HCT116 (cell line): ENCODE data around the gene CPNE9. TPM values are rescaled to one million over a fixed set of nuclear protein-coding genes. Genes with fewer than 3 reads are reported as not detected.

Experiments
- ATAC-seq: fragments of 200-7000 bp; cut with Tn5 transposase; 2 replicates; pipeline ENCODE4 v1.9.1; 2020; ENCODE audit warnings: mild to moderate bottlenecking, moderate library complexity
- BruUV-seq: library from RNA; stranded (reverse); fragments of 400-500 nt; replicated peaks from 2 replicates; lab custom pipeline; 2021; lab: Mats Ljungman, UMichigan
- CTCF ChIA-PET: fragments of 300-600 bp; sonication (Branson Sonifier 250); formaldehyde crosslinking; loops from one replicate; lab custom pipeline; 2021; ENCODE audit warnings: antibody characterized with exemption; lab: Charles Lee
- POLR2A ChIA-PET: fragments of 300-600, 350-600 bp; sonication (Branson Sonifier 250); formaldehyde crosslinking; loops from one replicate; lab custom pipeline; 2021; ENCODE audit warnings: antibody characterized with exemption; lab: Charles Lee
- RAD21 ChIA-PET, 2 experiments: fragments of 300-600 bp; sonication (Branson Sonifier 250); formaldehyde crosslinking; loops; one replicate each; lab custom pipeline; 2023; ENCODE audit warnings: low total read pairs in 2 of 2; ENCODE audit not compliant: uncharacterized antibody in 2 of 2, unreplicated experiment in 2 of 2, low non-redundant PET in 1 of 2; lab: Charles Lee
- DNase-seq: peaks from one replicate; pipeline ENCODE4 v3.0.0-alpha.2; 2010; ENCODE audit warnings: low read depth, low spot score
- H2AFZ ChIP-seq: fragments of 200-600 bp; shearing (Covaris generic), sonication (generic); 2 replicates; pipeline ENCODE4 v1.6.1; 2017; ENCODE audit warnings: low read depth, mixed run types, mixed read lengths, antibody characterized with exemption, low read length; ENCODE audit not compliant: poor library complexity, severe bottlenecking
- H3K27ac ChIP-seq: 2 replicates; pipeline ENCODE4 v1.5.1; 2012; ENCODE audit warnings: low read depth, low read length
- H3K27me3 ChIP-seq: fragments of 200-600 bp; sonication (generic); 2 replicates; pipeline ENCODE4 v1.6.1; 2016; ENCODE audit warnings: mixed run types, low read length, mixed read lengths; ENCODE audit not compliant: insufficient read depth
- H3K36me3 ChIP-seq, 2 experiments: fragments of 200-500 bp in 1 of 2; fragments of 200-600 bp in 1 of 2; sonication (Bioruptor generic) in 1 of 2; sonication (generic) in 1 of 2; 2 replicates each; pipeline versions ENCODE4 v1.5.1 to v1.6.1; 2014 to 2016; ENCODE audit warnings: low read length in 2 of 2, inconsistent platforms in 1 of 2, mixed read lengths in 1 of 2, mixed run types in 1 of 2; ENCODE audit not compliant: insufficient read depth in 2 of 2, control insufficient read depth in 1 of 2
- H3K4me1 ChIP-seq, 2 experiments: fragments of 200-600 bp in 1 of 2; sonication (generic) in 1 of 2; 2 replicates each; pipeline versions ENCODE4 v1.5.1 to v1.6.1; 2012 to 2017; ENCODE audit warnings: low read length in 2 of 2, inconsistent platforms in 1 of 2, mild to moderate bottlenecking in 1 of 2, mixed read lengths in 1 of 2, mixed run types in 1 of 2, moderate library complexity in 1 of 2; ENCODE audit not compliant: insufficient read depth in 2 of 2, control insufficient read depth in 1 of 2
- H3K4me2 ChIP-seq: fragments of 200-600 bp; sonication (generic); 2 replicates; pipeline ENCODE4 v1.6.1; 2017; ENCODE audit warnings: mixed run types, low read length, mixed read lengths
- H3K4me3 ChIP-seq, 2 experiments: fragments of 200-600 bp in 1 of 2; sonication (generic) in 1 of 2; replicated peaks in 1 of 2; 2 replicates each; pipeline ENCODE4 v1.5.1; 2011 to 2016; ENCODE audit warnings: low read length in 2 of 2, control low read depth in 1 of 2, low read depth in 1 of 2, mild to moderate bottlenecking in 1 of 2, mixed read lengths in 1 of 2, mixed run types in 1 of 2
- H3K79me2 ChIP-seq: fragments of 200-600 bp; sonication (generic); 2 replicates; pipeline ENCODE4 v1.6.1; 2017; ENCODE audit warnings: mild to moderate bottlenecking, mixed run types, low read length, moderate library complexity, mixed read lengths; ENCODE audit not compliant: insufficient read depth
- H3K9ac ChIP-seq: fragments of 200-600 bp; sonication (generic); 2 replicates; pipeline ENCODE4 v1.6.1; 2016; ENCODE audit warnings: low read length, mixed read lengths
- H3K9me2 ChIP-seq: fragments of 200-600 bp; sonication (generic), shearing (Covaris generic); 2 replicates; pipeline ENCODE4 v1.6.1; 2017; ENCODE audit warnings: mixed run types, mild to moderate bottlenecking, moderate library complexity; ENCODE audit not compliant: insufficient read depth
- H3K9me3 ChIP-seq, 2 experiments: fragments of 200-500 bp in 1 of 2; fragments of 200-600 bp in 1 of 2; sonication (Bioruptor generic) in 1 of 2; sonication (generic) in 1 of 2; 2 replicates each; pipeline ENCODE4 v1.6.1; 2014 to 2017; ENCODE audit warnings: low read length in 2 of 2, mixed read lengths in 2 of 2, inconsistent platforms in 1 of 2, low read depth in 1 of 2, mild to moderate bottlenecking in 1 of 2, mixed run types in 1 of 2, moderate library complexity in 1 of 2; ENCODE audit not compliant: control insufficient read depth in 1 of 2, insufficient read depth in 1 of 2
- H4K20me1 ChIP-seq: fragments of 200-600 bp; sonication (generic), shearing (Covaris generic); 2 replicates; pipeline ENCODE4 v1.6.1; 2017; ENCODE audit warnings: mixed run types, mild to moderate bottlenecking, moderate library complexity; ENCODE audit not compliant: insufficient read depth
- CEBPB ChIP-seq: IDR thresholded peaks from 2 replicates; pipeline ENCODE4 v1.6.1; 2012; ENCODE audit warnings: low read depth
- EGR1 ChIP-seq: IDR thresholded peaks from 2 replicates; pipeline ENCODE4 v1.6.1; 2012; ENCODE audit warnings: low read depth
- ELF1 ChIP-seq: IDR thresholded peaks from 2 replicates; pipeline ENCODE4 v1.6.1; 2012; ENCODE audit warnings: low read depth, borderline replicate concordance
- EZH2 ChIP-seq: fragments of 200-600 bp; sonication (generic); IDR thresholded peaks from 2 replicates; pipeline ENCODE4 v1.6.1; 2017; ENCODE audit warnings: antibody characterized with exemption, mixed run types
- EZH2phosphoT487 ChIP-seq: fragments of 200-600 bp; IDR thresholded peaks from 2 replicates; pipeline ENCODE4 v1.6.1; 2018; ENCODE audit warnings: antibody characterized with exemption, borderline replicate concordance
- FOSL1 ChIP-seq: IDR thresholded peaks from 2 replicates; pipeline ENCODE4 v1.6.1; 2012; ENCODE audit warnings: low read depth
- POLR2A ChIP-seq: IDR thresholded peaks from 2 replicates; pipeline ENCODE4 v1.7.0; 2011; ENCODE audit warnings: borderline replicate concordance; ENCODE audit not compliant: insufficient read depth, insufficient read length; ENCODE audit errors: extremely low read depth
- RAD21 ChIP-seq: IDR thresholded peaks from 2 replicates; pipeline ENCODE4 v1.6.1; 2012; ENCODE audit warnings: low read depth, mild to moderate bottlenecking
- SIN3A ChIP-seq: IDR thresholded peaks from 2 replicates; pipeline ENCODE4 v1.6.1; 2012; ENCODE audit warnings: low read depth
- TCF7L2 ChIP-seq: IDR thresholded peaks from 2 replicates; pipeline ENCODE4 v1.7.0; 2011; ENCODE audit warnings: borderline replicate concordance, inconsistent platforms; ENCODE audit not compliant: insufficient read depth, insufficient read length; ENCODE audit errors: extremely low read depth
- YY1 ChIP-seq: IDR thresholded peaks from 2 replicates; pipeline ENCODE4 v1.6.1; 2011; ENCODE audit warnings: low read length, low read depth, moderate library complexity, mild to moderate bottlenecking; ENCODE audit not compliant: insufficient replicate concordance; ENCODE audit errors: extremely low read depth
- ZFX ChIP-seq: fragments of 450-650 bp; IDR thresholded peaks from 2 replicates; pipeline ENCODE4 v1.6.1; 2017
- intact Hi-C: fragments of 100-400 bp; cut with micrococcal nuclease; formaldehyde crosslinking; loops from 2 replicates; pipeline ENCODE4 v1.10.0; 2022
- total RNA-seq: library from RNA; stranded (reverse); gene quantifications from one replicate; pipeline ENCODE4 v1.2.1, GENCODE V29; 2021; ENCODE audit not compliant: unreplicated experiment
- TF ChIP-seq, protein P1 (sequence below): IDR thresholded peaks from 2 replicates; pipeline ENCODE4 v1.6.1; 2011; ENCODE audit warnings: mild to moderate bottlenecking, low read length, moderate library complexity; ENCODE audit not compliant: insufficient replicate concordance; ENCODE audit errors: extremely low read depth

CPNE9 gene
- total RNA-seq, 1 experiment from 2014 or later: 0.98 TPM

- peaks cover 0 to 7% of the 10 kb centered on the region in 2 experiments; a peak in 1 of 4 replicates for H3K36me3 ChIP-seq
- H2AFZ ChIP-seq: no peak overlapping the region
- intact Hi-C loops: no loop called here
- ChIA-PET CTCF (no interaction called here), POLR2A (no interaction called here), RAD21 (no interaction called here)
- H3K27ac ChIP-seq: no peak overlapping the region
- TF ChIP-seq, protein P1, sequence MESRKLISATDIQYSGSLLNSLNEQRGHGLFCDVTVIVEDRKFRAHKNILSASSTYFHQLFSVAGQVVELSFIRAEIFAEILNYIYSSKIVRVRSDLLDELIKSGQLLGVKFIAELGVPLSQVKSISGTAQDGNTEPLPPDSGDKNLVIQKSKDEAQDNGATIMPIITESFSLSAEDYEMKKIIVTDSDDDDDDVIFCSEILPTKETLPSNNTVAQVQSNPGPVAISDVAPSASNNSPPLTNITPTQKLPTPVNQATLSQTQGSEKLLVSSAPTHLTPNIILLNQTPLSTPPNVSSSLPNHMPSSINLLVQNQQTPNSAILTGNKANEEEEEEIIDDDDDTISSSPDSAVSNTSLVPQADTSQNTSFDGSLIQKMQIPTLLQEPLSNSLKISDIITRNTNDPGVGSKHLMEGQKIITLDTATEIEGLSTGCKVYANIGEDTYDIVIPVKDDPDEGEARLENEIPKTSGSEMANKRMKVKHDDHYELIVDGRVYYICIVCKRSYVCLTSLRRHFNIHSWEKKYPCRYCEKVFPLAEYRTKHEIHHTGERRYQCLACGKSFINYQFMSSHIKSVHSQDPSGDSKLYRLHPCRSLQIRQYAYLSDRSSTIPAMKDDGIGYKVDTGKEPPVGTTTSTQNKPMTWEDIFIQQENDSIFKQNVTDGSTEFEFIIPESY: no peak
- no peak for TF ChIP-seq TCF7L2
- TF ChIP-seq POLR2A: no peak
- TF ChIP-seq ZFX: no peak
- no peak for TF ChIP-seq FOSL1
- TF ChIP-seq EZH2: no peak
- no peak for TF ChIP-seq EGR1
- no peak for TF ChIP-seq SIN3A
- TF ChIP-seq ELF1: no peak
- no peak for TF ChIP-seq EZH2phosphoT487
- TF ChIP-seq RAD21: no peak
- no peak for TF ChIP-seq CEBPB
- TF ChIP-seq YY1: no peak
- H4K20me1 ChIP-seq: no peaks in the 10 kb centered on the region
- ATAC-seq (no peak), DNase-seq (no peak)
- no peak overlapping the region for H3K9ac ChIP-seq
- peaks cover 4 to 24% of the 10 kb centered on the region in 2 experiments for H3K4me1 ChIP-seq
- H3K27me3 ChIP-seq: no peaks in the 10 kb centered on the region
- peaks cover 7% of the 10 kb centered on the region; the same call in 1 of the 2 replicates for H3K79me2 ChIP-seq
- no peak overlapping the region for H3K4me2 ChIP-seq
- no peak overlapping the region for H3K4me3 ChIP-seq
- BruUV-seq: no TSS peak
- H3K9me3 ChIP-seq: no peaks in the 10 kb centered on the region
- no peaks in the 10 kb centered on the region for H3K9me2 ChIP-seq
Measured at GRCh38 chr3:9767418-9767817, 63.8 kb downstream of the CPNE9 start.
